ENCODE data around the gene MOCS1.

MOCS1 gene

DNA sequence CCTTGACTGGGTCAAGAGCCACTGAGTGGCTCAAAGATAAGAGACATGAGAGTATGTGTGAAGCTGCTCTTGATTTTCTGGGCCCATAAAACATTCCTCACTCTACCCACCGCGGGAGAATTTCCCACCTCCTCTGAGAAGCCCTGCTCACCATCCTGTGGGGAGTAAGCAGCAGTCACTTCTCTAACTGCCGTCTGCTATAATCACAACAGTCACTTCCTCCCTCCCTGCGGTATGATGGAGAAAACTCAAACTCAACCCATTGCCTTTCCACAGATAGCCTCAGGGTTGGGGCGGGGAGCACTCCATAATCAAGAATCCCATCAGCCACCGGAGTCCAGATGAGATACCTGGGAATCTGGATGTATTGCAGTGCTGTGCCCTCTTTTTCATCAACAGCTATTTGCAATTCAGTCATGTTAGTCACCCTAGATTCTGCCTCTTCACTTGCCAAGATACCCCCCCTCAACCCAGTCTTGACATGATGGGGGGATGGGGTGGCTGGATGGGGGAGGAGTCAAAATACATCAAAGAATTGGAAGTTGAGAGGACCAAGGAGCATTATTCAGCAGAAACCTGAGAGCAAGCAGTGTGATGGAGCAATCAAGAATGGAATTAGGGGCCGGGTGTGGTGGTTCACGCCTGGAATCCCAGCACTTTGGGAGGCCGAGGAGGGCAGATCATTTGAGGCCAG, 5.1 kb downstream of the MOCS1 start:
- Histone ChIP-seq H3K4me3 (ENCODE audit: low read depth in 1 of 2, low read length in 1 of 2) (no peak overlapping the region), H3K27ac (no peak overlapping the region), H3K9me3 (no peaks in the 10 kb centered on the region), H3K36me3 (no peaks in the 10 kb centered on the region), H3K4me1 (ENCODE audit: control insufficient read depth in 1 of 2, insufficient read depth in 1 of 2, low read depth in 1 of 2, low read length in 1 of 2) (no peaks in the 10 kb centered on the region), H3K27me3 (peaks cover 41% of the 10 kb centered on the region)
- no peak for TF ChIP-seq CTCF (IDR thresholded peaks at IDR 0.05)

DNA sequence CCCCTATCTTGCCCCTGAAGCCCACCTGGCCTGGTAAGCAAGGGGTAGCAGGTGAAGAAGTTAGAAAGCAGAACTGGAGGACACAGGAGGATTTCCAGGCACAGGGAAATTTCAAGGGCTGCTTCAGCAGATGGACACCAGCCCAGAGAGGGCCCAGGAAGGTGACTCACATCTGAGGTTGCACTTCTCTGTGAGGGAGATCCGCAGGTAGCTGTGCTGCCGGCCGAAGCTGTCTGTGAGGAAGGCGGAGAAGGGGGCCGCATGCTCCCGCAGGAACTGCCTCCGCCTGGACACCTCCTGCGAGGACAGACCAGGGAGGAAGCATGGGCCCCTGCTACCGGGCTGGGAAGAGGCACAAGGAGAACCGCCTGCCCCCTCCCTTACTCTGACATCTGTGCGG, 7.1 kb downstream of the MOCS1 start:
- H3K36me3 ChIP-seq = no peaks in the 10 kb centered on the region

GRCh38 chr6:39926668-39927067, 7.6 kb downstream of the MOCS1 start:
- TF ChIP-seq CTCF (IDR thresholded peaks at IDR 0.05) = no peak
- Histone ChIP-seq H3K9me3 (no peaks in the 10 kb centered on the region), H3K4me1 (ENCODE audit: control insufficient read depth in 1 of 2, insufficient read depth in 1 of 2, low read depth in 1 of 2, low read length in 1 of 2) (no peaks in the 10 kb centered on the region), H3K27me3 (peaks cover 16% of the 10 kb centered on the region), H3K27ac (no peak overlapping the region), H3K4me3 (ENCODE audit: low read depth in 1 of 2, low read length in 1 of 2) (no peak overlapping the region), H3K36me3 (no peaks in the 10 kb centered on the region)

More for the DNA sequence above, 7.1 kb downstream of the MOCS1 start:
- no peaks in the 10 kb centered on the region for H3K9me3 ChIP-seq
- H3K4me3 ChIP-seq (ENCODE audit: low read depth in 1 of 2, low read length in 1 of 2) = no peak overlapping the region
- TF ChIP-seq CTCF (IDR thresholded peaks at IDR 0.05) = no peak
- H3K27ac ChIP-seq = no peak overlapping the region
- no peaks in the 10 kb centered on the region for H3K4me1 ChIP-seq (ENCODE audit: control insufficient read depth in 1 of 2, insufficient read depth in 1 of 2, low read depth in 1 of 2, low read length in 1 of 2)
- peaks cover 21% of the 10 kb centered on the region for H3K27me3 ChIP-seq

DNA sequence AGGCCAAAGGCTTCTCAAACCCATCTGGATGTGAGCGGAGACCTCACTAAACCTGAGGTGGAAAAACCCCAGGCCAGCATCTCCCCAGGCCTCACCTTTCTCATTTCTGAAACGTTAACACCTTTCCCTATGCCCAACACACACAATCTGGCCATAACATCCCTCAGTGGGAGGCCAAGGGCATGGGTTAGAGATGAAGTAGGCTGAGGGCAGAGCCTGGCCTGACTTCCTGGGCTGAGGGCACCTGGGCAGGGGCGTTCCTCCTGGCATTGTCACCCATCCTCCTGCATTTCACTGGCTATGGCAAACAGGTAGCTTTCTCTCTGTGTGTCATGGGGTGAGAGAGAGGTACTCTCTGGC, 8.4 kb downstream of the MOCS1 start:
- peaks cover 8% of the 10 kb centered on the region for H3K27me3 ChIP-seq
- H3K9me3 ChIP-seq = no peaks in the 10 kb centered on the region
- H3K4me1 ChIP-seq (ENCODE audit: control insufficient read depth in 1 of 2, insufficient read depth in 1 of 2, low read depth in 1 of 2, low read length in 1 of 2) = no peaks in the 10 kb centered on the region

GRCh38 chr6:39925191-39925930, 8.9 kb downstream of the MOCS1 start:
- Histone ChIP-seq H3K4me1 (ENCODE audit: control insufficient read depth in 1 of 2, insufficient read depth in 1 of 2, low read depth in 1 of 2, low read length in 1 of 2) (no peaks in the 10 kb centered on the region), H3K9me3 (no peaks in the 10 kb centered on the region), H3K4me3 (ENCODE audit: low read depth in 1 of 2, low read length in 1 of 2) (no peak overlapping the region), H3K27ac (no peak overlapping the region), H3K36me3 (no peaks in the 10 kb centered on the region), H3K27me3 (peaks cover 8% of the 10 kb centered on the region)
- TF ChIP-seq CTCF (IDR thresholded peaks at IDR 0.05) = no peak

More for the DNA sequence above, 8.4 kb downstream of the MOCS1 start:
- no peak overlapping the region for H3K4me3 ChIP-seq (ENCODE audit: low read depth in 1 of 2, low read length in 1 of 2)
- no peaks in the 10 kb centered on the region for H3K36me3 ChIP-seq
- TF ChIP-seq CTCF (IDR thresholded peaks at IDR 0.05) = no peak
- no peak overlapping the region for H3K27ac ChIP-seq

All from neutrophil (primary cell).